Coronary artery (tissue), 2 donors: Measurements from ENCODE around the gene POLR3E.

Source experiments
- DNase-seq: peaks from one replicate; pipeline ENCODE4 v3.0.0-alpha.2; 2017; ENCODE audit warnings: low spot score
- H3K27ac ChIP-seq, 2 donors: fragments of 200-600 bp; sonication (generic); one replicate each; pipeline ENCODE4 v1.5.1; 2016 to 2019
- H3K4me3 ChIP-seq: fragments of 200-600 bp; sonication (generic); 2 replicates; pipeline ENCODE4 v1.5.1; 2016; ENCODE audit warnings: mild to moderate bottlenecking, moderate library complexity
- CTCF ChIP-seq: fragments of 200-600 bp; sonication (generic); IDR thresholded peaks from one replicate; pipeline ENCODE4 v1.5.1; 2019; ENCODE audit warnings: antibody characterized with exemption

The POLR3E gene

GRCh38 chr16:22274916-22275315 lies 22.3 kb upstream of the POLR3E start:
- TF ChIP-seq CTCF = no peak
- Histone ChIP-seq H3K4me3 (no peak overlapping the region), H3K27ac (no peak overlapping the region)
- no peak for DNase-seq

DNA sequence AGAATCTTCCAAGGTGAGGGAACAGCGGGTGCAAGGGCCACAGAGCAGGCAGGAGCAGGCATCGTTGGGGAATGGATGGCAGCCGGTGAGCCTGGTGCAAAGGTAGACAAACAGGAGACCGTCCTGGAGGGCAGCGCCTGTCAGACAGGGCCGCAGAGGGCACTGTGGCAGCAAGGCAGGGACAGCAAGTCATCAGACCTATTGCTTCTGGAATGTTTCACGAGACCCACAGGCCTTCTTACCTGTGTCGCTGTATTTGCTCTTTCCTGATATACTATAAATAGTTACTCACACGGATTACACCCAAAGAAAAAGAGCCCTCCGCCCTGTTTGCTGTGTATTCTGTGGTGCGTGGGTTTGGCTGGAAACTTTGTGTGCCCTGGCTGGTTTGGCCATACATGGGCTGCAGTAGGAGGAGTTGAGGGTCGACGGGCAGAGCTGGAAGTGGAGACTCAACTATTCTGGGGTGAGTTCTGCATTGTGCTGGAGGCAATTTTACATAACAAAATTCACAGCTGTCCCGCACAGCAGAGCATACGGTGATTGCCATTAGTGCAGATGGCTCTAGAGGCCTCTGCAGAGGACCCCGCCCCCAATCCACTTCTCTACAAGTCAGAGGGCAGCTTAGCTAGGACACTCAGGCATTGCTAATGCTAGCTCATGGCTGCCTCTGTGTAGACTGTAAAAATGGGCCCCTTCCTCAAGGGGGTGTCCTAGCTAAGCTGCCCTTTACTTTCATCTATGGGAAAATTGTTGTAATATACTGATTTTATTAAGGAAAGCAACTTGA lies 18.6 kb upstream of the POLR3E start:
- Histone ChIP-seq H3K27ac (no peak overlapping the region), H3K4me3 (no peak overlapping the region)
- DNase-seq = no peak
- no peak for TF ChIP-seq CTCF

GRCh38 chr16:22282254-22282892 lies 14.8 kb upstream of the POLR3E start:
- no peak for DNase-seq
- H3K4me3 ChIP-seq = no peak overlapping the region
- no peak for TF ChIP-seq CTCF
- H3K27ac ChIP-seq = no peak overlapping the region

- no peak for DNase-seq
- TF ChIP-seq CTCF = no peak
- Histone ChIP-seq H3K4me3 (no peak overlapping the region), H3K27ac (no peak overlapping the region)
Measured at GRCh38 chr16:22284637-22285036, 12.6 kb upstream of the POLR3E start.

- H3K4me3 ChIP-seq = no peak overlapping the region
- no peak for DNase-seq
- no peak for TF ChIP-seq CTCF
- no peak overlapping the region for H3K27ac ChIP-seq
Measured at GRCh38 chr16:22285080-22285479, 12.1 kb upstream of the POLR3E start.

DNA sequence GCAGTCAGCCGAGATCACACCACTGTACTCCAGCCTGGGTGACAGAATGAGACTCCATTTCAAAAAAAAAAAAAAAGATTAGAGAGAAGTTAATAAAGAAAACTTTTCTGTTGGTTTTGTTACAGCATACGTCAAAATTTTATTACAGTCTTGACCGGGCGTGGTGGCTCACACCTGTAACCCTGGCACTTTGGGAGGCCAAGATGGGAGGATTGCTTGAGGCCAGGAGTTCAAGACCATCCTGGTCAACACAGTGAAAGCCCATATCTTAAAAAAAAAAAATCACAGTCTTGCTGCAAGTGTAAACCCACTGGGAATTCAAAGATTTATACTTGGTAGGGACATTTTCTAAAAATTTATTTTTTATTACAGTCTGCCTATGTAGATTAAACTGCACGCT lies 6.2 kb upstream of the POLR3E start:
- H3K27ac ChIP-seq = no peak overlapping the region
- DNase-seq = no peak
- no peak overlapping the region for H3K4me3 ChIP-seq
- no peak for TF ChIP-seq CTCF

GRCh38 chr16:22291860-22292318 lies 5.3 kb upstream of the POLR3E start:
- Histone ChIP-seq H3K27ac (no peak overlapping the region), H3K4me3 (no peak overlapping the region)
- TF ChIP-seq CTCF = no peak
- no peak for DNase-seq
